ENCODE measurements around the gene RAD51B.

The RAD51B gene

GRCh38 chr14:68229423-68230100, 410.0 kb downstream of the RAD51B start:
- DNase-seq (ENCODE audit: low read depth in 1 of 2, low spot score in 1 of 2): no peak

DNA sequence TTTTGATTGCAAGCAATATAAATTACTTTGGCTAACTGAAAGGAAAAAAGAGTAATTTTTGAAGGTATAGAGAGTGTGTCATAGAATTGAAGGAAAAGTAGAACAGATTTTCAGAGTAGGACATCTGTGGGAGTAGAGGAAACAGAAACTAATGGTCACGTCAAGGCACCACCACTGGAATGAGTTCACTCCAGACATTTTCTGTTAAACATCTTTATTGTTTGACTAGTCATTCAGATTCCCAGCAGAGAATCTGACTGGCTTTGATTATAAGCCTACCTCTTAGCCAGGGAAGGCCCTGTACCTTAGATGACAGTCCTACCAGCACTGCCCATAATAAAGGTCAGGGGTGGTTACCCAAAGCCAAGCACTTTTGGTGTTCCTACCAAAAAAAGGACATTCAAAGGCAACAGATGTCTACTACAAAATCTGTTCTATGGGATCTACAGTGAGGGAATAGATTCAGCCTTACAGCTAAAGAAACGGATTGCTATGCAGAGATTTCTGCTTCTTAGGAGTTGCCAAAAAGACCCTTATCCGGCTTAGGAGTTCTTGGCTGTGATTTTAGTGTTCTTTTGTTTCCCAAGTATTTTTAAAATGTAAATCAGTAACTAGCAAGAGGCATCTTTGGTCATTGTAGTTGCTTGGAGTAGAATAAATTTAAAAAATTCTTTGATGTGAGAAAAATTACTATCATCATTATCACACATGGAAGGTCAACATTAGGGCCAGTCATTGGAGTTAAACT, 410.8 kb downstream of the RAD51B start:
- no peak for DNase-seq (ENCODE audit: low read depth in 1 of 2, low spot score in 1 of 2)

- DNase-seq (ENCODE audit: low read depth in 1 of 2, low spot score in 1 of 2): no peak
Measured at GRCh38 chr14:68230950-68231717, 411.6 kb downstream of the RAD51B start.

GRCh38 chr14:68231898-68232297, 412.3 kb downstream of the RAD51B start:
- DNase-seq (ENCODE audit: low read depth in 1 of 2, low spot score in 1 of 2): no peak

DNA sequence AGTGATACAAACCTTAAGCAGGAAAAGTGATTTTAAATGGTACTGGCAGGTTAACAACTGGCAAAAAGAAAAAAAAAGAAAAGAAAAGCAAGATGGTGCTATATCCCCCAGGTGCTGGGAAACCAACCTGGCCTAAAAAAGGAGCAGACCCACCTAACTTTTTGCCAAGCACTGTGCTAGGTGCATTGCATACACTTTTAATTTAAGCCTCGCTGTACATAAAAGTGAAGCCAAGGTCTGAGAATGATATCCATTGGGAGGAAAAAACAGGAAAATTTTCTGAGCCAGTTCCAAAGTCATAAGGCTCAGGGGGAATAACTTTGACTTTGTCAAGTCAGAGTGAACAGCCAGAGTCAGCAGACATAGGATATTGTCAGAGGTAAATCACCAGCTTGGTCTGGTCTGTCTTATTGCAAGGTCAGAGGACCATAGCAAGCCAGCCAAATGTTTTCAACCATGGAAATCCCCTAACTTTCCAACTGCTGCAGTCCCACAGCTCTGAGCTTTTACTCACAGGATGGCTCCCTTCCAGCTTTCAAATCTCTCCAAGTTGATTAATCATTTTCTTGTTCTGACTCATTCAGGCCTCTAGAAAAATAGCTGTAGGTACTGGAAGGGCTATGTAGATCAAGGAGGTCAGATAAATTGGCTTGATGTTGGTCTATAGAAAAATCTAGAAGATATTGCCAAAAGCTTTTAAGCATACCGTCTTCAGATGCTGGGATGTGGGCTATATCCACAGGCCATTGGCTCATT, 412.9 kb downstream of the RAD51B start:
- DNase-seq (ENCODE audit: low read depth in 1 of 2, low spot score in 1 of 2): peak in 1 of 2 donors; percentile 11

GRCh38 chr14:68233101-68233784, 413.7 kb downstream of the RAD51B start:
- no peak for DNase-seq (ENCODE audit: low read depth in 1 of 2, low spot score in 1 of 2)

DNA sequence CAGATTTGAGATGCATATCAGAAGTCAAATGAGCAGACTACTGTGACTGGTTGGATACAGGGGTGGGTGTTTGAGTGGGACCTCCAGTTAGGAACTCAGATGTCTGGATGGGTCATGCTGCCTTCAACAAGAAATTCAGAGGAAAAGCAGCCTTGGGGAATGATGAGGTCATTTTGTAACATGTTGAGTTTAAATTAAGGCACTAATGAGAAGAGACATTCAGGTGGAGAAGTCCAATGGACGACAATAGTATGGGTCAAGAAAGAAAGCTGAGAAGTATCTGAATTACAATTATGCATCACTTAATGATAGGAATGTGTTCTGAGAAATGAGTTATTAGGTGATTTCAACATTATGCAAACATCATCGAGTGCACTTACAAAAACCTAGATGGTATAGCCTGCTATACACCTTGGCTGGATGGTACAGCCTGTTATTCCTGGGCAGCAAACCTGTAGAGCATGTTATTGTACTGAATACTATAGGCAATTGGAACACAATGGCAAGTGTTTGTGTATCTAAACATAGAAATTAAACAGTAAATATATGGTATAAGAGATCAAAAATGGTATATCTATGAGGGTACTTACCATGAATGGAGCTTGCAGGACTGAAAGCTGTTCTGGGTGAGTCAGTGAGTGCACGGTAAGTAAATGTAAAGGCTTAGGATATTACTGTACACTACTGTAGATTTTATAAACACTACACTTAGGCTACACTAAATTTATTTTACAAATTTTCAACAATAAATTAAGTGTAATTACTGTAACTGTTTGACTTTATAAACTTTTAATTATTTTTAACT, 414.7 kb downstream of the RAD51B start:
- no peak for DNase-seq (ENCODE audit: low read depth in 1 of 2, low spot score in 1 of 2)

DNA sequence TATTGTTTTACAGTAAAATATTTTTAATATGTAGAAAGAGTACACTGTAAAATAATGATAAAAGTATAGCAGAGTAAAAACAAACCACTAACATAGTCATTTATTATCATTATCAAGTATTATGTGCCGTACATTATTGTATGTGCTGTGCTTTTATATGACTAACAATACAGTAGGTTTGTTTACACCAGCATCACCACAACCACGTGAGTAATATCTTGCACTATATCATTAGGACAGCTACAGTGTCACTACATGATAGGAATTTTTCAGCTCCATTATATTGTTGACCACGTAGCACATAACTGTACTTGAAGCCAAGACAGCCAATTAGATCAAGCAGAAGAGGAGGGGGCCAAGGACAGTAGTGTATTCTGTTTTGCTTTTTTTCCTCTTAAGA, 415.4 kb downstream of the RAD51B start:
- no peak for DNase-seq (ENCODE audit: low read depth in 1 of 2, low spot score in 1 of 2)

- DNase-seq (ENCODE audit: low read depth in 1 of 2, low spot score in 1 of 2): no peak
Measured at GRCh38 chr14:68236582-68237458, 417.2 kb downstream of the RAD51B start.

DNA sequence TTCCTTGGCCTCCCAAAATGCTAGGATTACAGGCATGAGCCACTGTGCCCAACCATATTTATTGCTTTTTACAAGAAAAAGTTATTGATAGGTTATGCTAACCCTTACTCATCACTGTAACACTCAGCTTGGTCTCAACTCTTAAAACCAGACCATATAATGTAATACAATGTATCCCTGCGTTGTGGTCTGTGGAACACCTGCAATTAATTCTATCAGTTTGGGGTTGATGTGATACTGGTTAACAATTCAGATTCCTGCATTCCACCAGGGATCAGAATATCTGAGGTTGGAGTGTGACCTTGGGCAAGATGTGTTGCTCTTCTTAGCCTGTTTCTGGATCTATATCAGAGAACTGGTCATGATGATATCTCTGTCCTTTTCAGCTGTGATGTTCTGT, 419.0 kb downstream of the RAD51B start:
- no peak for DNase-seq (ENCODE audit: low read depth in 1 of 2, low spot score in 1 of 2)

- no peak for DNase-seq (ENCODE audit: low read depth in 1 of 2, low spot score in 1 of 2)
Measured at GRCh38 chr14:68238976-68239375, 419.4 kb downstream of the RAD51B start.

GRCh38 chr14:68239988-68240771, 420.6 kb downstream of the RAD51B start:
- DNase-seq (ENCODE audit: low read depth in 1 of 2, low spot score in 1 of 2): no peak

DNA sequence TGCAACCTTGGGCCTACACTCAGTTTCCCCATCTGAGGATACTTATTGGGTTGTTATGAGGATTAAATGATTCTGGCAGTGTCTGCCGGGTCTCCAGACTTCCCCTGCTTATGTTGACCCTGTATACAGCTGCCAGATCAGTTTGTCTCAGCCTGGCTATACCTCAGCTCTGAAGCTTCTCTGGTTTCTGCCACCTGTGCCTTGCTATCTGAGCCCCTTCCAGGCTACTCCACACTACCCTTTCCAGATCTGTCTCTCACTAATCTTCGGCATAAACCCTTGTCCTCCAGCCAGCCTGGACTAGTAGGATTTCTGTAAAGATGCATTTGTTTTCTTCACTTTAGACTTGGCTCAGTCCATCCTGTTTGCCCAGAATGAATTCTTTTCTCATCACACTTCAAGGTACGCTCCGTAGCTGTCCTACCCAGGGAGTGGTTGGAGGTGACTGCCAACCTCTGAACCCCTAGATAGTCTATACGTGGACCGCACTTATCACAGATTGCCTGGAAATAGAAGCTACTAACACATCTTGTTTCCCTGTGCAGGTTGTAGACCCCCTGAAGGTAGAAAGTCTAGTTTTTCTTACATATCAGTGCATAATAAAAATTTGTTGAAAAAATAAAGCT, 422.4 kb downstream of the RAD51B start:
- no peak for DNase-seq (ENCODE audit: low read depth in 1 of 2, low spot score in 1 of 2)

- DNase-seq (ENCODE audit: low read depth in 1 of 2, low spot score in 1 of 2): no peak
Measured at GRCh38 chr14:68243450-68244010, 424.0 kb downstream of the RAD51B start.

- no peak for DNase-seq (ENCODE audit: low read depth in 1 of 2, low spot score in 1 of 2)
Measured at GRCh38 chr14:68244262-68244980, 424.8 kb downstream of the RAD51B start.

GRCh38 chr14:68245146-68246073, 425.8 kb downstream of the RAD51B start:
- DNase-seq (ENCODE audit: low read depth in 1 of 2, low spot score in 1 of 2): no peak
